Measurements from ENCODE around the gene MATN1.

DNA sequence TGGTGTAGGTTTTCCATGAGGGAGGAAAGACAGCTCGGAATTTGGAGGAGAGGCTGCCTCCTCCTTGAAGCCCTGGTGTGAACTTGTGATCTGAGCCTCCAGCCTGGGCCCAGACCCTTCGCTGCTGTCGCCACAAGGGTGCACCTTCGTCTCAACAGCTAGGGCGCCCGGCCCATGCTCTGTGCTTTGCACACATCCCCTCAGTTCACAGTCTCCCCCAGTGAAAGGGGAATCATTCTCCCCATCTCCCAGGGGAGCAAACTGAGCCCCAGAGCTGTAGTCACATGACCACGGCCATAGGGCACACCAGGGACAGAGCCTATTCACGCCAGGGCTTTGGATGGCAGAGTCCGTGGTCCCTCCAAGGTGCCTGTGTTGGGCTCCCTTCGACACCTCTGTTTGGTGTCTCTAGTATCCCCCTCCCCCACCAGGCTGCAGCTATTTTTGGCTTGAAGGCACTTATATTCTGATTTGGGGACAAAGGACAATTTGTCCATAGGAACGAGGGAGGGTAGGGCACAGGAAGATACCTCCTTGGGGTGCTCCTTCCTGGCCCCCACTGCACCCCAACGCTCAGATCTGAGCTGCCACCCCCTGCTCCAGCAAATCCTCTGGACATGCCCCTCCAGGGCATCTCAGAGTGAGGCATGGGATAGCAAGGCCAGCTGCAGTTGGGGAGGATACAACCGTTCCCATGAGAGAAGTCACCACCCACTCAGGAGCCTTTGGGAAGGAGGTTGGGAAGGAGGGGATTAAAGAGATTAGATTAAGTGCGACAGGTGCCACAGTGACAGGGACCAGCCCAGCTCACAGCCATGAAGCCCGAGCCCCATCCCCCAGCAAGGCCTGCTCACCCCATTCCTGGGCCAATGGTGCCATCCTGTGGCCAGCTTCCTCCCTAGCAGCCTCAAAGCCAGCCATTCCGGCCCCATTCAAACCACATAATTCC, 15.7 kb downstream of the MATN1 start:
- TF ChIP-seq ATF3 (IDR thresholded peaks at IDR 0.05), result no peak
- TF ChIP-seq, protein P1, sequence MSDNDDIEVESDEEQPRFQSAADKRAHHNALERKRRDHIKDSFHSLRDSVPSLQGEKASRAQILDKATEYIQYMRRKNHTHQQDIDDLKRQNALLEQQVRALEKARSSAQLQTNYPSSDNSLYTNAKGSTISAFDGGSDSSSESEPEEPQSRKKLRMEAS (IDR thresholded peaks at IDR 0.05), result no peak
- no peak for TF ChIP-seq EZH2phosphoT487 (IDR thresholded peaks at IDR 0.05; ENCODE audit: borderline replicate concordance)
- TF ChIP-seq, protein P2, sequence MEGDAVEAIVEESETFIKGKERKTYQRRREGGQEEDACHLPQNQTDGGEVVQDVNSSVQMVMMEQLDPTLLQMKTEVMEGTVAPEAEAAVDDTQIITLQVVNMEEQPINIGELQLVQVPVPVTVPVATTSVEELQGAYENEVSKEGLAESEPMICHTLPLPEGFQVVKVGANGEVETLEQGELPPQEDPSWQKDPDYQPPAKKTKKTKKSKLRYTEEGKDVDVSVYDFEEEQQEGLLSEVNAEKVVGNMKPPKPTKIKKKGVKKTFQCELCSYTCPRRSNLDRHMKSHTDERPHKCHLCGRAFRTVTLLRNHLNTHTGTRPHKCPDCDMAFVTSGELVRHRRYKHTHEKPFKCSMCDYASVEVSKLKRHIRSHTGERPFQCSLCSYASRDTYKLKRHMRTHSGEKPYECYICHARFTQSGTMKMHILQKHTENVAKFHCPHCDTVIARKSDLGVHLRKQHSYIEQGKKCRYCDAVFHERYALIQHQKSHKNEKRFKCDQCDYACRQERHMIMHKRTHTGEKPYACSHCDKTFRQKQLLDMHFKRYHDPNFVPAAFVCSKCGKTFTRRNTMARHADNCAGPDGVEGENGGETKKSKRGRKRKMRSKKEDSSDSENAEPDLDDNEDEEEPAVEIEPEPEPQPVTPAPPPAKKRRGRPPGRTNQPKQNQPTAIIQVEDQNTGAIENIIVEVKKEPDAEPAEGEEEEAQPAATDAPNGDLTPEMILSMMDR (IDR thresholded peaks at IDR 0.05 in 2 of 3, conservative IDR thresholded peaks at IDR 0.05 in 1 of 3; ENCODE audit: borderline replicate concordance in 1 of 3, insufficient read depth in 1 of 3, low read depth in 2 of 3, low read length in 2 of 3), result peak; percentile 72 to 86 (median 86)
- TF ChIP-seq POLR2AphosphoS5 (IDR thresholded peaks at IDR 0.05; ENCODE audit: low read depth, low read length), result no peak
